HEK293 (cell line): Measurements from ENCODE around the gene THSD4.

Experiments
- TCF7L2 ChIP-seq: IDR thresholded peaks from 2 replicates; pipeline ENCODE4 v1.6.1; 2011; ENCODE audit warnings: low read depth, mild to moderate bottlenecking, inconsistent platforms, low read length, moderate library complexity, borderline replicate concordance
- TRIM28 ChIP-seq: IDR thresholded peaks from 2 replicates; pipeline ENCODE4 v1.6.1; 2011; ENCODE audit warnings: low read length, control low read depth, borderline replicate concordance
- ZNF138 ChIP-seq: fragments of 450-650 bp; formaldehyde crosslinking; IDR thresholded peaks from 2 replicates; pipeline ENCODE4 v1.5.1; 2016; ENCODE audit warnings: missing biosample characterization, missing genetic modification characterization, borderline replicate concordance
- ZNF266 ChIP-seq: fragments of 450-650 bp; formaldehyde crosslinking; IDR thresholded peaks from 2 replicates; pipeline ENCODE4 v1.5.1; 2016; ENCODE audit warnings: missing biosample characterization, missing genetic modification characterization, low read depth
- ZNF274 ChIP-seq, 2 experiments: fragments of 200-500 bp in 1 of 2; fragments of 450-650 bp in 1 of 2; sonication (Bioruptor generic) in 1 of 2; formaldehyde crosslinking in 1 of 2; IDR thresholded peaks; 2 replicates each; pipeline versions ENCODE4 v1.5.1 to v1.6.1; 2014 to 2016; ENCODE audit warnings: borderline replicate concordance in 1 of 2, inconsistent platforms in 1 of 2, low read length in 1 of 2, missing biosample characterization in 1 of 2, missing genetic modification characterization in 1 of 2
- ZNF311 ChIP-seq: fragments of 450-650 bp; formaldehyde crosslinking; IDR thresholded peaks from 2 replicates; pipeline ENCODE4 v1.5.1; 2017; ENCODE audit warnings: missing biosample characterization, missing genetic modification characterization, borderline replicate concordance
- ZNF558 ChIP-seq: fragments of 450-650 bp; formaldehyde crosslinking; IDR thresholded peaks from 2 replicates; pipeline ENCODE4 v1.5.1; 2016; ENCODE audit warnings: missing biosample characterization, missing genetic modification characterization
- ZNF629 ChIP-seq: fragments of 450-650 bp; formaldehyde crosslinking; IDR thresholded peaks from 2 replicates; pipeline ENCODE4 v1.5.1; 2017; ENCODE audit warnings: missing biosample characterization, missing genetic modification characterization
- ZNF701 ChIP-seq: fragments of 450-650 bp; formaldehyde crosslinking; IDR thresholded peaks from 2 replicates; pipeline ENCODE4 v1.5.1; 2016; ENCODE audit warnings: missing biosample characterization, missing genetic modification characterization
- ZNF776 ChIP-seq: fragments of 450-650 bp; formaldehyde crosslinking; IDR thresholded peaks from 2 replicates; pipeline ENCODE4 v1.5.0; 2017; ENCODE audit warnings: missing biosample characterization, missing genetic modification characterization, borderline replicate concordance
- TF ChIP-seq, protein P1 (sequence below): fragments of 450-650 bp; formaldehyde crosslinking; IDR thresholded peaks from 2 replicates; pipeline ENCODE4 v1.5.1; 2016; ENCODE audit warnings: missing biosample characterization, missing genetic modification characterization
- TF ChIP-seq, protein P2 (sequence below): fragments of 450-650 bp; formaldehyde crosslinking; IDR thresholded peaks from 2 replicates; pipeline ENCODE4 v1.5.1; 2016; ENCODE audit warnings: missing biosample characterization, missing genetic modification characterization

- TF ChIP-seq ZNF311 (tag by site-specific recombination) (no peak), TCF7L2 (no peak), TRIM28 (no peak), ZNF701 (tag by site-specific recombination) (no peak), ZNF629 (tag by site-specific recombination) (no peak), ZNF266 (tag by site-specific recombination) (no peak), ZNF558 (tag by site-specific recombination) (no peak), ZNF274 (IDR thresholded peaks at IDR 0.05; ENCODE audit: low read length) (no peak), ZNF274 (tag by site-specific recombination; IDR thresholded peaks at IDR 0.05; ENCODE audit: borderline replicate concordance) (no peak), ZNF138 (tag by site-specific recombination) (no peak), ZNF776 (tag by site-specific recombination) (no peak)
- TF ChIP-seq, protein P1, sequence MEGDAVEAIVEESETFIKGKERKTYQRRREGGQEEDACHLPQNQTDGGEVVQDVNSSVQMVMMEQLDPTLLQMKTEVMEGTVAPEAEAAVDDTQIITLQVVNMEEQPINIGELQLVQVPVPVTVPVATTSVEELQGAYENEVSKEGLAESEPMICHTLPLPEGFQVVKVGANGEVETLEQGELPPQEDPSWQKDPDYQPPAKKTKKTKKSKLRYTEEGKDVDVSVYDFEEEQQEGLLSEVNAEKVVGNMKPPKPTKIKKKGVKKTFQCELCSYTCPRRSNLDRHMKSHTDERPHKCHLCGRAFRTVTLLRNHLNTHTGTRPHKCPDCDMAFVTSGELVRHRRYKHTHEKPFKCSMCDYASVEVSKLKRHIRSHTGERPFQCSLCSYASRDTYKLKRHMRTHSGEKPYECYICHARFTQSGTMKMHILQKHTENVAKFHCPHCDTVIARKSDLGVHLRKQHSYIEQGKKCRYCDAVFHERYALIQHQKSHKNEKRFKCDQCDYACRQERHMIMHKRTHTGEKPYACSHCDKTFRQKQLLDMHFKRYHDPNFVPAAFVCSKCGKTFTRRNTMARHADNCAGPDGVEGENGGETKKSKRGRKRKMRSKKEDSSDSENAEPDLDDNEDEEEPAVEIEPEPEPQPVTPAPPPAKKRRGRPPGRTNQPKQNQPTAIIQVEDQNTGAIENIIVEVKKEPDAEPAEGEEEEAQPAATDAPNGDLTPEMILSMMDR (tag by site-specific recombination) = no peak
- TF ChIP-seq, protein P2, sequence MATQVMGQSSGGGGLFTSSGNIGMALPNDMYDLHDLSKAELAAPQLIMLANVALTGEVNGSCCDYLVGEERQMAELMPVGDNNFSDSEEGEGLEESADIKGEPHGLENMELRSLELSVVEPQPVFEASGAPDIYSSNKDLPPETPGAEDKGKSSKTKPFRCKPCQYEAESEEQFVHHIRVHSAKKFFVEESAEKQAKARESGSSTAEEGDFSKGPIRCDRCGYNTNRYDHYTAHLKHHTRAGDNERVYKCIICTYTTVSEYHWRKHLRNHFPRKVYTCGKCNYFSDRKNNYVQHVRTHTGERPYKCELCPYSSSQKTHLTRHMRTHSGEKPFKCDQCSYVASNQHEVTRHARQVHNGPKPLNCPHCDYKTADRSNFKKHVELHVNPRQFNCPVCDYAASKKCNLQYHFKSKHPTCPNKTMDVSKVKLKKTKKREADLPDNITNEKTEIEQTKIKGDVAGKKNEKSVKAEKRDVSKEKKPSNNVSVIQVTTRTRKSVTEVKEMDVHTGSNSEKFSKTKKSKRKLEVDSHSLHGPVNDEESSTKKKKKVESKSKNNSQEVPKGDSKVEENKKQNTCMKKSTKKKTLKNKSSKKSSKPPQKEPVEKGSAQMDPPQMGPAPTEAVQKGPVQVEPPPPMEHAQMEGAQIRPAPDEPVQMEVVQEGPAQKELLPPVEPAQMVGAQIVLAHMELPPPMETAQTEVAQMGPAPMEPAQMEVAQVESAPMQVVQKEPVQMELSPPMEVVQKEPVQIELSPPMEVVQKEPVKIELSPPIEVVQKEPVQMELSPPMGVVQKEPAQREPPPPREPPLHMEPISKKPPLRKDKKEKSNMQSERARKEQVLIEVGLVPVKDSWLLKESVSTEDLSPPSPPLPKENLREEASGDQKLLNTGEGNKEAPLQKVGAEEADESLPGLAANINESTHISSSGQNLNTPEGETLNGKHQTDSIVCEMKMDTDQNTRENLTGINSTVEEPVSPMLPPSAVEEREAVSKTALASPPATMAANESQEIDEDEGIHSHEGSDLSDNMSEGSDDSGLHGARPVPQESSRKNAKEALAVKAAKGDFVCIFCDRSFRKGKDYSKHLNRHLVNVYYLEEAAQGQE (tag by site-specific recombination) = no peak
Observed at GRCh38 chr15:71698030-71698429, 582.8 kb downstream of the THSD4 start.
